Measurements from ENCODE around the gene SGK1.

- TF ChIP-seq CTCF (conservative IDR thresholded peaks at IDR 0.05; ENCODE audit: low read depth, low read length) (no peak), EZH2 (IDR thresholded peaks at IDR 0.05; ENCODE audit: low read length, unreplicated experiment) (no peak)
Measured at GRCh38 chr6:134346932-134347545, 29.1 kb upstream of the SGK1 start.
